ENCODE data around the gene PPIA.

DNA sequence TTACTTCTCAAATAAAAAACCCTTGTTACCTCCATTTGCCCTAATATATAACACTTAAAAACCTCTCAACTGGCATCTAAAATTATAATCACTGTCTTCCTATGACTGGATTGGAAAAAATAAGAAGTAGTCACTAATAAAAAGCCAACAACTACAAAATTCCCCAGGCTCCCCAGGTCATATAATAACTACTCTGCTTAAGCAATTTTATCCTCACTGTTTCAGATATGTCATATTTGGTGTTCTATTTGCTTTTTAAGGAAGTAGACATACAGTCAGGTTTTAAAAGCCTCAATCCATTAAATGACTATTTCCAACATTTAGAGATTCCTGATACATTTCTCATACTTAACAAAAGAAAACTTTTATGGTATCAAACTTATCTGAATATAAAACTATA is 49.0 kb downstream of the PPIA start:
- TF ChIP-seq CTCF (IDR thresholded peaks at IDR 0.05; ENCODE audit: poor library complexity, severe bottlenecking), result no peak
- no peak for TF ChIP-seq POLR2AphosphoS5 (IDR thresholded peaks at IDR 0.05)
- TF ChIP-seq EZH2 (IDR thresholded peaks at IDR 0.05; ENCODE audit: borderline replicate concordance, insufficient read depth, low read length, poor library complexity, severe bottlenecking), result no peak

All from neural cell (in vitro differentiated cells).